Parietal lobe (tissue), 1 donor: ENCODE results near the gene HSPA4L. TPM values are rescaled to one million over a fixed set of nuclear protein-coding genes. Genes with fewer than 3 reads are reported as not detected.

Source experiments
- total RNA-seq: library from RNA; depleted of rRNA; stranded (reverse); fragments of >200 nt; gene quantifications from one replicate; pipeline ENCODE4 v1.2.3, GENCODE V29; 2014

The HSPA4L gene
- 15.7 TPM for total RNA-seq

GRCh38 chr4:127782275-127783025 is at the start of gene HSPA4L:
Gene HSPA4L (plus strand): TSS chr4:127782322. CDS start chr4:127782551, 229 bp downstream.

DNA sequence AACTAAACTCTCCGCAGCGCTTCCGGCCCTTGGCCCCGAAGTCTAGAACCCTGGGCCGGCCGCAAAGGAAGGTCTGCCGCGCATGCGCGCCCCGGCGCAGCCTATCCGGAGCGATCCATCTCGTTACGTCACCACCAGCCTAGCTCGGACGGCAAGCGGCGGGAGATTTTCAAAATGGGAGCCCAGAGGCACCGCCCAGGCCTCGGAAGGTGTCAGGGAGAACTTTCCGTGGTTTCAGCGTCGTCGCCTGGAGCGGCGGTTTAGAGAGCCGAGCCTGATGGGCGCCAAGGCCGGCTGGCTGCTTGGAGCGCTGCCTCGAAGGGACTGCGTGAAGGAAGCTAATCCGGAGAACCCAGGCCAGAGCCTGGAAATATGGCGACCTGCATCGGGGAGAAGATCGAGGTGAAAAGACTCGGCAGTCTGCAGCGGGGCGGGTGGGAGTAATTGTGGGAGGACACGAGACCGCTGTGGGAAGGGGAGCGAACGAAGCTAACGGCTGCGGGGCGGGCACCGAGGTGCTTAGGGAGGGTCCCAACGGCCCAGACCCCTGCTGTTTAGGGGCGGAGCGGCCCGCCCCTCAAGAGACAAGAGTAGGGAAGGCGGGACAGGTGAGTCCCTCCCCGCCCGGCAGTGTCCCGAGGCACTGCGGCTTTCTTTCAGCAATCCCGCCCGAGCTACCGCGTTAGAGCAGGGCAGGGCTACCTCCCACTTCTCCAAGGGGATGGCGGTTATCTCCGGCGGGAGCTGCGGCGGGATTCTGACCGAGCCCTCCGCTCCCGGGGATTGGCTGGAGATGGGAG is 98.8 kb downstream of the HSPA4L start, which contains the start of gene PLK4:
TSS of gene PLK4 (plus strand) at position 131 of the 800 bp plus-strand sequence. CDS start at position 373, 242 bp downstream.

Other genes starting within 250 kb of the HSPA4L start
- gene INTU, start 149.4 kb upstream of the HSPA4L start, total RNA-seq, result 53.5 TPM
- not detected for gene SLC25A31, start 51.9 kb upstream of the HSPA4L start, total RNA-seq
- gene PLK4, start 98.6 kb downstream of the HSPA4L start, total RNA-seq, result 15.3 TPM
- gene MFSD8, start 182.9 kb downstream of the HSPA4L start, total RNA-seq, result 80.1 TPM
- gene ABHD18, start 183.1 kb downstream of the HSPA4L start, total RNA-seq, result 18.8 TPM